Limb (tissue), 2 donors: ENCODE results near the gene TMEM243.
A peak's percentile ranks its signal among the peaks of the same experiment; 100 is the strongest.

Experiments
- DNase-seq, 2 donors: peaks; one replicate each; pipeline ENCODE4 v3.0.0-alpha.2; 2016; ENCODE audit errors: extremely low spot score in 2 of 2

Gene TMEM243

DNA sequence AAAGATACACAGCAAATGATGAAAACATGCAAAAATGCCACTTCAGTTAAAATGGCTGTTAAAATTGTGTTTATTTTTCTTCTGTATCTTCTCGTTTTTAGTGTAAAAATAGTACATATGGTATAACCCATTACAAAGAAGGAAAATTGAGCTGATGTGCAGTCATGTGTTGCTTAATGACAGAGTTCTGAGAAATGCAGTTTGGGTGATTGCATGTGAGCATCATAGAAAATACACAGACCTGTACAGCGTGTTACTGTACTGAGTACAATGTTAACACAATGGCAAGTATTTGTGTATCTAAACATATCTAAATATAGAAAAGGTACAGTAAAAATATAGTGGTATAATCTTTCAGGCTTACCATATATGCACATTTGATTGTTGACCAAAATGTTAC, 60.0 kb downstream of the TMEM243 start:
- DNase-seq, result no peak

DNA sequence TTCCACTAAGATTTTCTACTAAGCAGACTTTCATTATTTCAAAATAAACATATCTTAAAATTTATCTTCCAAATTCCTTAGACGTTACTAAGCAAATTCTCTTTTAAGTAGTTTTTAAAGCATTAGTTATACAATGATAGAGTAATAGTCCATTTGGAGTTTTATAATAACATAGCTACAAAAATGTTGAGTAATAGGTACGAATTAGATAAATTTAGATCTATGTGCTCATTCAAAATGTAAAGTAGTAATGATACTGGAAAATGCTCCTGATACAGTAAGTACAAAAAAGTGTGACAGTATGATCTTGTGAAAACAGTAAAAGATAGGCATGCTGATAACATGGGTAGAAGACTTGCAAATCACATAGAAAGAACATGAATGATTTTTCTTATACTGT, 62.8 kb downstream of the TMEM243 start:
- no peak for DNase-seq

DNA sequence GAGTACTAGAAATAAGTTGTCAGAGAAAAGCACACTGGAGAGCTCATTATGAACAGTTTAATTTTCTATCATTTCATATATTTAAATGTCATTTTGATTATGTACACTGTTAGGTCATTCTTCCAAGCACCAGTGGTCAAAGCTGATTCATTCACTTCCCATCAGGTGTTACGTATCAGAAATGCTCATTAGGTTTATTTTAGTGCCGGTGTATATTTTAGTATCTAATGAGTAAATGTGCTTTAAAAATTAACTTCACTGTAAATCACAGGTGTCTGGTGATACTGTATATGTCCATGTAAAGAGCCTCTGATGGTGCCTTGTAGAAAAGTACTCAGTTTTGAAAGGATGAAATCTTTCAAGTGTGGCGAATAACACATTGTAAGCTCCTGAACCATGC, 63.7 kb downstream of the TMEM243 start:
- DNase-seq, result no peak

DNA sequence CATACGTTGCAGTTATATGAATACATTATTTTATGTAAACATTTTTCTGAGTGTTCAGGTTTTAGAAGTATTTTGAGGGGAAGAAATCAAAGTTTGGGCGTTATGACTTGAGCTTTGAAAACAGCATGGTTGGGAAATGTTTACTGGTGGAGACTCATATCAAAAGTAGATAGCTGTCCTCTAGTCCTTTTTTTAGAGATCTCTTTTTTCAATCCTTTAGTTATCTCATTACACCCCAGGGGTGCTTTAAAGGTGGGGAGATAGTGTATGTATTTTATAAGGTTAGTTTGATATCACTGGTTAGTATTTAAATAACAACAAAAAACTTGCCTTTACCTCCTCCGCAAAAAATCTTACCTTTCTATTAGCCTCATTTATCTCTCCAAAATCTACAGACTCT, 65.0 kb downstream of the TMEM243 start:
- DNase-seq, result no peak

DNA sequence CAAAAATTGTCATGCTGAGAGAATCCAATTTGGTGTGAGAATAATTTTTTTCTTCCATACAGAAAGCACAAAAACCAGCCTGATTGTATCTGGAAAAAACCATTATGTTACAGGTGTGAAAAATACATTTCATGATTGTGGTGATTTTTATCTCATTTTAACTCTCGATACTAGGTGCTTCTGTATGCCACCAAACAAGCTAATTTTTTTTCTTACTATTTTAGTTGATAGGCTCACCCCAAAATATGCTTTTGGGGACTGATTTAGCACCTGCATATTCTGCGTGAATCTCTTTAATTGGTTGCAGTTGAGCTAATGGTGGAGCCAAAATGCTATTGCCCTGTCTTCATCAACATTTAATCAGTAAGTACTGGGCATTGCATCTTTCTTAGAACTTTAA, 65.4 kb downstream of the TMEM243 start:
- no peak for DNase-seq

DNA sequence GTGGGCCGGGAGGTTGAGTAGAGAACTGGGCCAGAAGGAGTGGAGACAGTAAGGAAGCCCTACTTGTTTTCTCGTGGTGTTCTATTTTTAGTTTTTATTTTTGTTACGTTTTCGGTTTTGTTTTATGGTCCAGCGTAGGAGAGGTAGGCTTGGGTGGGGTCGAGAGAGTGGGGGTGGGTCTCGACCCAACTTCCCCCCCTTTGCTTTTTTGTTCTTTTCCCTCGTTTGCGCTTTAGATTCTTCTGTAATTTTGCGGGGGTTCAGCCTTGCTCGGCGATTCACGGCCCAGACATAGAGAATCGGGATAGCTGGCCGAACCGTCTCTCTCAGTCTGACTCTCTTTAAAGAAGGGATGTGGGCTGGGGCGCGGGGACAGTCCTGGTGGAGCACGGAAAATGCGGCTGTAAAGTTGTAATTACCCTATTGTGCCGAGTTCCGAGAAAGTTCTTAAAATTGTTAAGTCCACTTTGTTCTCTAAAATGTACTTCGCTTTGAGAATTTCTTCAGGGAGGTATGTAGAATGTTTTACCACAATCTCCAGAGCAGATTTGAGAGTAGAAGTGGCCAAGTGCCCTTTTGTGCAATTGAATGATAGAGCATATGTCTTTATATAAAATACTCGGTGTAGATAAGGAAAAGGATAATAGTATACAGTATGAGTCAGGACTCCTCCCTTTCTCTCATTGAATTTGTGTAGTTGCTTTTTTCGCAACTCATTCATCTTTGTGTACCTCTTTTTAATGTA, 66.5 kb downstream of the TMEM243 start:
- peak; percentile 17 to 67 for DNase-seq

DNA sequence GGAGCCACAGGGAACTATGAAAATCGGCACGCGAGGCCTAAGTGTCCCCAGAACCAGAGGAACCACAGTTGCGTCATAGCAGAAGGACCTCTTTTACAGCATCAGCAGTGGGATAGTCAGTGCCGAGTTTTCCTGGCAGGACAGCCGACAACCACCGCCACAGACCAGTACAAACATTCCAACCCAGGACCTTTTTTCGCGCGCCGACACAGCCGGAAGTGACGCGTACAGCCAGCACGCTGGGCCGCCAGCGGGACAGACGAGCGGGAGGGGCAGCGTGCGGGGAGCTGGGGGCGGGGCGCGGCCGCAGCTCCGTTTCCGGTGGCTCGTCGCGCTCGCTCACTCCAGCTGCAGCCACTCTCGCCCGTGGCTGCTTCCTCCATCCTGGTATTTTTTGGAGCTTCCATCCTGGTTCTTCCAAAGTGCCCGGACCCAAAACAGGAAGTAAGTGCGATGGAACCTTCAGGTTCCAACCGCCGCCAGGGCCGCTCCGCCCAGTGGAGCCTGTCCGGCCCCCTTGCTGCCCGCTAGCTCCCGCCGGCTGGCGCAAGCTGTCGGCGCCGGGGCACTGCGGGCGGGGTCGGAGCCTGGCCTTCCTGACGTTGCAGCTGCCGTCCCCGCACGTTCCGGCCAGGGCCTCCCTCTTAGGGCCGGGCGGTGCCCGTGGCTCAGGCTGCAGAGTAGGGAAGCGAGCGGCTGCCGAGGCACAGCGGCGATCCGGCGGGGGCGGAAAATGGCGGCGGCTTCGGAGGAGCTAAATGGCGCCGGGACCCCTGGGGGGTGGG, 67.2 kb downstream of the TMEM243 start, which contains the start of gene DMTF1:
Gene DMTF1, plus strand, starts transcription at position 342 of the 785 bp plus-strand sequence. CDS start 12,489 bp downstream, outside the sequence.
- peak; percentile 96 to 97 for DNase-seq

DNA sequence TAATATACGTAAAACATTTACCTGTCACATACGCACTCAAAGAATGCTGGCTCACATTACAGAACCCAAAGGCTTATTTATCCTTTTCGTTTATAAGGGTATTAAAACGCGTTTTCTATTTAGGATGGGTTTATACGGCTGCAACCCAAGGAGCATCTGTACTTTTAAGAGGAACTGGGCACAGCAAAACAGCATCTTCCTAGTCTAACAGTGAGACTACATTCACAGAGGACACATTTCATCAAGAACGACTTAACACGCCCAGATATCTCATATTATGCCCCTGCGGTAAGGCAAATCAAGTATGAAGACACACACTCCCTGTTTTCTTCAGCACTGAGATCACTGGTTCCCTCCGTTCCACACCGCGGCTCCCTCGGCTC, 67.8 kb downstream of the TMEM243 start:
- no peak for DNase-seq

DNA sequence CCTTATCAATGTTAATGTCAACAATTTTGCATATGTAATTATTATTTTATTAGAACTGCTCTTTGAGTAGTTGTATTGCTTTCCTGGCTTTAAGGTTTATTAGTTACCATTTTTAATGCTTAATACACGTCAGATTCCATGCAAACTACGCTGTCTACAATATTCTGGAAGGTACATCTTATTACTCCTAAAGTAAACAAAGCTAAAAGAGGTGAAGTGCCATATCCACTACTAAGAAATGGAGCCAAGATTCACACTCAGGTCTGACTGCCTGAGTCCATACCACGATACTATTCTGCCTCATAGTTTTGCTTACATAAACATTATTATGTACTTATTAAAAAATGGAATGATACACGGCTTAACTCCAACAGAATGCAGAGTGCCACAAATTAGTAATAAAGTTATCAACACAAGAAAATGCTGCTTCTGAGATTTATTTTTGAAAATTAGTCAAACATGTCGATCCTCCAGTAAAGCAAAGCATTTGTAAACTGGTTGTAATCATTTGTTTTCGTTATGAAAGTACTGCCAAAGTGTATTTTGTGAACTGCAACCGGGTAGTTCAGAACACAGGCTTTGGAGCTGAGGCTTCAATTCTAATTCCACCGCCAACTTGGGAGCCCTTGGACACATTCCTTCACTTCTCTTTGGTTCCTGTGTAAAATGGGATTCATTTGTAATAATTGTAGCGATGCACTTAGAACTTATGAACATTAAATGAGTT, 68.4 kb downstream of the TMEM243 start:
- DNase-seq, result peak; percentile 14 to 28

DNA sequence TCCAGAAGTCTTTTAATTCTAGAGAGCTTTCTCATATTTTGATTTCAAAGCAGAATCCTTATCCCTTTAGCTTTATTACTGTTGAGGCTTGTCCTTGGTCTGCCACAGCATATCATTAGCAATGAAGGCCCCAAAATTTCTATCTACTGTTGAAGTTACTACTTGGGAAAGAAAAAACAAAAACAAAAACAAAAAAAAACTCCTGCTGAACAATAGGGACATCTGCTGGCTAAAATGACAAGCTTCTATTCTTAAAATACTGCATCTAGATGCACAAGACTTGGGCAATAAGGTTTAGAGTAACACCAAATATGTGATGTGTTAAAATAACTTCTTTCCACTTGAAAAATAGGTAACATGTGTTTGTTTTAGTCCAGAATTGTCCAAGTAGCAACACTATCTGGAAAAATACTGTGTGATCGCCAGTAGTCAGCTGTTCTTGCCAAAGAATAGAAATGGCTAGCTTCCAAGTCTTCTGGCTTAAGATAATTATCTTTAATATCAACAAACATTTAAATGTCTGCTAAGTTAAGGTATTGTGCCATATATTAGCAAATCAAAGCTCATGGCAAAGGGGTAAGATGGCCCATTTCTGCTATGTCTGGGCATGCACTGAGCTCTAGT, 71.1 kb downstream of the TMEM243 start:
- DNase-seq, result peak in 1 of 2 donors; percentile 36

DNA sequence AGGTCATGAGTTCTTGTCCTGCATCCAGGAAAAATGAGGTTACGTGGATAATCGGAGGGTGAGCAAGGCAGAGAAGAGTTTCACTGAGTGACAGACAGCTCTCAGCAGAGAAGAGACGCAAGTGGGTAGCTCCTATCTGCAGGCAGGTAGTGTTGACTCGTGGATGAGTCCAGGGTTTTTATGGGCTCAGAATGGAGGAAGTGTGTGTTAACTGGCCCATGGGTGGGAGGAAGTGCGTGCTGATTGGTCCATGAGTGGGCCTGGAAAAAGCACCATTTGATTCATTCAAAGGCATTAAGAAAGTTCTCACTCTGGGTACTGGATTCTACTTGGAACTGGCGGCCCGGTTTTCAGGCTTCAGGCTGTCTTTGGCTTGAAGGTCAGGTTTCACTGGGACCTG, 72.0 kb downstream of the TMEM243 start:
- DNase-seq, result no peak

DNA sequence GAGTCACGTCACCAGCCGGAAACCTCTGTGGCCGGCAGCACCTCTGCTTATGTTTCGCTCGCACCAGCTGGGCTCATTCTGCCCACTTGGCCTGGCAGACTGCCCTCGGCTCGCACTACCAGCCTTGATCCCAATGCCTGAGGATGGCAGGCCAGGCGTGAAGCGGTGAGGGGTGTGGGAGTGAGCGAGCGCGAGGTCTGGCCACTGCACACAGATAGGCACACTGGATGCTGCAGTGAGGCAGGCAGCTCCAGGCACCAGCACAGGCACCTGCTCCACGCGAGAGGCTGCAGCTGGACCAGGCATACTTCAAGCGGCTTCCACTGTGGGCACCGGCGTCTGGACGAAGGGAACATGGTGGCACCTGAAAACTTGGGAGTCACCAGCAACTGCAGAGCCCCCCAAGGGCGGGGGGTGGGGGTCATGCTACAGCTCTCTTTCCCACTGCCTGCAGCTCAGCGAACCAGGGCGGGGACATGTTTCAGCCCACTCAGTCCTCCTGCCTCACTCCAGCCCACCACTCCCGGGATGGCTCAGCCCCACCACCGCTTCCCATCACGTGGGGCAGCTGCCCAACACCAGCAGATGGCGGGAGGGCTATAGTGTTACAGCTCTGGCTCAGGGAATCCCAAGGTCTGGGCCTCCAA, 72.7 kb downstream of the TMEM243 start:
- DNase-seq, result peak in 1 of 2 donors; percentile 28
